ENCODE data around the gene MGAT3.

MGAT3 gene

GRCh38 chr22:39482768-39483167 is 26.0 kb downstream of the MGAT3 start:
- CTCF ChIA-PET: interaction anchor here (1.2 to 5.1 kb wide), 5 partner anchors 11 to 47 kb away, joined by 4 to 22 read pairs (median 7); no protein-coding TSS in a partner anchor
- DNase-seq (ENCODE audit: extremely low spot score): no peak
- POLR2A ChIA-PET: no interaction called here
- TF ChIP-seq, protein P1, sequence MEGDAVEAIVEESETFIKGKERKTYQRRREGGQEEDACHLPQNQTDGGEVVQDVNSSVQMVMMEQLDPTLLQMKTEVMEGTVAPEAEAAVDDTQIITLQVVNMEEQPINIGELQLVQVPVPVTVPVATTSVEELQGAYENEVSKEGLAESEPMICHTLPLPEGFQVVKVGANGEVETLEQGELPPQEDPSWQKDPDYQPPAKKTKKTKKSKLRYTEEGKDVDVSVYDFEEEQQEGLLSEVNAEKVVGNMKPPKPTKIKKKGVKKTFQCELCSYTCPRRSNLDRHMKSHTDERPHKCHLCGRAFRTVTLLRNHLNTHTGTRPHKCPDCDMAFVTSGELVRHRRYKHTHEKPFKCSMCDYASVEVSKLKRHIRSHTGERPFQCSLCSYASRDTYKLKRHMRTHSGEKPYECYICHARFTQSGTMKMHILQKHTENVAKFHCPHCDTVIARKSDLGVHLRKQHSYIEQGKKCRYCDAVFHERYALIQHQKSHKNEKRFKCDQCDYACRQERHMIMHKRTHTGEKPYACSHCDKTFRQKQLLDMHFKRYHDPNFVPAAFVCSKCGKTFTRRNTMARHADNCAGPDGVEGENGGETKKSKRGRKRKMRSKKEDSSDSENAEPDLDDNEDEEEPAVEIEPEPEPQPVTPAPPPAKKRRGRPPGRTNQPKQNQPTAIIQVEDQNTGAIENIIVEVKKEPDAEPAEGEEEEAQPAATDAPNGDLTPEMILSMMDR (IDR thresholded peaks at IDR 0.05; ENCODE audit: control extremely low read depth, extremely low read depth, low read depth, missing control alignments): no peak

GRCh38 chr22:39486951-39487825 is 30.4 kb downstream of the MGAT3 start:
- DNase-seq (ENCODE audit: extremely low spot score): no peak
- TF ChIP-seq, protein P1 (IDR thresholded peaks at IDR 0.05; ENCODE audit: control extremely low read depth, extremely low read depth, low read depth, missing control alignments): no peak
- ChIA-PET CTCF (interaction anchor here (3.7 kb wide), 1 partner anchor 9 kb away, joined by 17 read pairs; no protein-coding TSS in a partner anchor), POLR2A (no interaction called here)

GRCh38 chr22:39487826-39488520 is 31.2 kb downstream of the MGAT3 start:
- TF ChIP-seq, protein P1 (IDR thresholded peaks at IDR 0.05; ENCODE audit: control extremely low read depth, extremely low read depth, low read depth, missing control alignments): no peak
- ChIA-PET POLR2A (no interaction called here), CTCF (interaction anchor here (1.4 to 11.5 kb wide), 4 partner anchors 9 to 145 kb away, joined by 3 to 166 read pairs (median 10); no protein-coding TSS in a partner anchor)
- no peak for DNase-seq (ENCODE audit: extremely low spot score)

- ChIA-PET POLR2A (no interaction called here), CTCF (interaction anchor here (1.4 to 11.5 kb wide), 4 partner anchors 24 to 145 kb away, joined by 3 to 166 read pairs (median 59); no protein-coding TSS in a partner anchor)
- no peak for DNase-seq (ENCODE audit: extremely low spot score)
- TF ChIP-seq, protein P1 (IDR thresholded peaks at IDR 0.05; ENCODE audit: control extremely low read depth, extremely low read depth, low read depth, missing control alignments): no peak
Measured at GRCh38 chr22:39488563-39489083, 31.8 kb downstream of the MGAT3 start.

DNA sequence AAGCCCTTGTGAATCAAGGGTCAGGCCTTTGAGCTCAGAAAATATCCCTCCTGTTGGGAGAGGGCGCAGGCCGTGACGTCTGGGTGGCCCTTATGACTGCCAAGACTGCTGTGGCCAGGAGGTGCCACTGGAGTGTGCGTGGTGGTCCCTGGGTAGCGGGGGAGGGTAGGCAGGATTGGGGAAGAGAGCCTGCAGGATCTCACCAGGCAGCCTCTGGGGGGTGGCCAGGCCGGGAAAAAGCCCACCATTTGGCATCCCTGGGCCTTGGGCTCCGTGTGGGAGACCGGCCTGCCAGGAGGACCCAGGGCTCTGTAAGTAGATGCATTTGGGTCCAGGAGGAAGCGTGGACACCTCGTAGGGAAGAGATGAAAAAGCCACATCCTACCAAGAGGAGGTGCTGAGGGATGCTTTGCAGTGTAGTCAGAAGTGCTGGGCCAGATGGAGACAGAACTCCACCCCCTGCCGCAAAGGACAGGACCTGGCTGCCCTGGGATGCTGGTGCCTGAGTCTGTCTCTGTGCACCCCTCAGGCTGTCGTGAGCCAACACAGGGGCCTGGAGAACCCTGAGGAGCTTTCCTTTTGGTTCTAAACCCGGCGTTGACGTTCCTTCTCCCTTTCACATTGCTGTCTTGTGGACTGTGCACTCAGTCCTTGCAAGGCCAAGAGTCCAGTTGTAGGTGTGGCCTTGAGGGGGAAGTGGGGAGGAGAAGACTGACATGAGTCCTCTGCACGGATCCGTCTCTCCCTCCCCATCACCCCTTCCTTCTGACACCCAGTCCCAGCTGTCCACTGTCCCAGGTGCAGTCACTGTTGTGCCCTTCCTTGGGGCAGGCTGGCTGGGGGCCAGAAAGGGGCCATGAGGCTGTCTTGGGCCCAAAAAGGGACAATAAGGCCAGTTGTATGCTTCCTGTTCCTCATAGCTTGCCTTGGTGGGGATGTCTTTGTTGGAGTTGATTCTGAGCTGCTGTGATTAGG is 32.6 kb downstream of the MGAT3 start:
- TF ChIP-seq, protein P1 (IDR thresholded peaks at IDR 0.05; ENCODE audit: control extremely low read depth, extremely low read depth, low read depth, missing control alignments): no peak
- no peak for DNase-seq (ENCODE audit: extremely low spot score)
- CTCF ChIA-PET: interaction anchor here (1.0 to 11.5 kb wide), 11 partner anchors 11 to 146 kb away, joined by 3 to 166 read pairs (median 3); a partner anchor contains a TSS
- POLR2A ChIA-PET: interaction anchor here (0.8 to 1.8 kb wide), 3 partner anchors 31 to 41 kb away, joined by 3 to 5 read pairs (median 4); partner anchors contain the start of gene ATF4
